HL-60/S4 (cell line): ENCODE measurements around the gene LRRN2.
"Not testable (repeated sequence)": the region's sequence is repeated elsewhere in the genome, so short reads cannot be mapped to it uniquely, and the experiment has no call there.

Experiments used
- in situ Hi-C: fragments of 300-500 bp; cut with MboI; formaldehyde crosslinking; loops from 2 replicates; pipeline ENCODE4 v1.14.3; 2022; ENCODE audit warnings: low sequenced_read_pairs

The LRRN2 gene

GRCh38 chr1:204685236-204686006 lies at the start of gene LRRN2:
LRRN2 (minus strand) TSS chr1:204685738; CDS start chr1:204619992, 65,746 bp downstream.
- in situ Hi-C loops = no loop called here

DNA sequence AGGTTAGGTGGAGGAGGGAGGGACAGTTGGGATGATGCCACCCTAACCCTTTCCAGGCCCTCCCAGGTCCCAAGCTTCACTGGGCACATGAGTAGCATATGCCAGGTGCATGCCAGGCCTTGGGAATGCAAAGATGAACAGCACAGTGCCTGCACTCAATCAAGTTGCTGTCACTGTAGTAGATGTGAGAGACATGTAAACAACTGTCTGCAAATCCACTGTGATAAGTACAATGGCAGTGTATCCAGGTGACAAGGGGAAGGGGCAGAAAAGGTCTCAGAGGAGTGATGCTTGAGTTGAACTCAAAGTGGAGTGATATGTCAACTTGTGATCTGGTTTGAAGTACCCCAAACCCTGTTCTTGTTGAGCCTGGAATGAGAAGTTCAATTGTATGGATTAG lies 49.5 kb upstream of the LRRN2 start:
- in situ Hi-C loops = no loop called here

GRCh38 chr1:204733869-204734596 lies 48.5 kb upstream of the LRRN2 start:
- in situ Hi-C loops = no loop called here

- in situ Hi-C loops = no loop called here
Measured at GRCh38 chr1:204733289-204733688, 47.8 kb upstream of the LRRN2 start.

- in situ Hi-C loops = no loop called here
Measured at GRCh38 chr1:204731985-204732575, 46.5 kb upstream of the LRRN2 start.

DNA sequence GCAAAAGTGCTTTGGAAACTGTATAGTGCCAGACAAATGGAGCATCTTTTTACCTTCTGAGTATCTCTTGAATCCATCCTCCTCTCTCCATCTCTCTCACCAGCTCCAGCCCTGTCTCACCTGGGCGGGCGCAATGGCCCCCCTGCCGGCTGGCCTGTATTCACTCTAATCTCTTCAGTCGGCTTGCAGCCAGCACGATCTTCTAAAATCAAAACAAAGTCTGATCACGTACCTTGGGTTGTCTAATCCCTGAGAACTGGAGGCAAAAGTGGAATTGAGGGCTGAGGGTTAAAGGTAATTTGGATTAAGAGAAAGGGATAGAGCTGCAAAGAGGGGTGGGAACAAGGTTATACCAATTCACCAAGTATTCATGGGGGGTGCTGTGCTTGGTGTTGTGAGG lies 46.0 kb upstream of the LRRN2 start:
- in situ Hi-C loops = no loop called here

DNA sequence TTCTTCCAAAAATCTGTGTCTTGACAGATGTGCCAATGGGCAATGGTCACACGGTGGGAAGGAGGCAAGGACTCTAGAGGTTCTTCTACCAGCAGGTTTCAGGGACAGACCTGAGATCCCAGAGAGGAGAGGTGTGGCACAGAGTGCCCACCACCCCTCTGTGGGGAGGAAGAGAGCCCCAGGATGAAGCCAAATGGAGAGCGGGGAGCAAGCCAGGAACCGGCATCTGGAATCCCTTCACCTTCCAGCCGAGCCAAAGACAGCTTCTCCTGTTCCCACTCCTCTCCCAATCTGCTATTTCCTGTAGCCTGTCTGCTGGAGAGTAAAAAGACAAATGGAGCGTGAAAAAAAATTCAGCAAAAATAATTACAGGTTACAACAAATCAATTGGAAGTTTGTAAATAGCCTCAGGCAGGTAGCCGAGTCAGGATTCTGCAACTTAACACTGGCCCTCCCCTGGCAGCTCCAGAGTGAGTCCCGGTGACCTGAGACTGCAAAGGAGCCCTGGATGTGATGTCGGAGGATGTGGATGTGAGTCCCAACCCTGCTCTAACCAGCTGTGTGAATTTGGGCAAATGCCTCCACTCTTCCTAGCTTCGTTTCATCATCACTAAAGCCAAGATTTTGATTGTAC lies 45.4 kb upstream of the LRRN2 start:
- in situ Hi-C loops = no loop called here

DNA sequence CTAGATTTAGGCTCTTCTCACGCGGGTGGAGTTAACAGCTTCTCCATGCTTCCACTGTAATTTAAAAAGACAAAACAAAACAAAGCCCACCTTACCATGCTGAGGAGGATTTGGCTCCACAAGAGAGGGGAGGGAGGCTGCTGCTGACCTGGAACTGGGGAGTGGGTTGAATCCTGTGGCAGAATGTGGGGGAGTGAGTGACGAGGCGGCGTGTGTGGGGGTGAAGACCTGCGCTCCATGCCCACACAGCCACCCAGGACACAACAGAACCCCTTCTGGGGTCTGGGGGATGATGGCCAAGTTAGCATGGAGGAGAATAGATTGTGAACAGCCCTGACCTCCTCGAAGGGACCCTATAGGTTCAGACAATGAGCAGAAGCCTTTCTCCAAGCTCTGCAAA lies 44.0 kb upstream of the LRRN2 start:
- in situ Hi-C loops = no loop called here

- in situ Hi-C loops = no loop called here
Measured at GRCh38 chr1:204728456-204728855, 42.9 kb upstream of the LRRN2 start.

DNA sequence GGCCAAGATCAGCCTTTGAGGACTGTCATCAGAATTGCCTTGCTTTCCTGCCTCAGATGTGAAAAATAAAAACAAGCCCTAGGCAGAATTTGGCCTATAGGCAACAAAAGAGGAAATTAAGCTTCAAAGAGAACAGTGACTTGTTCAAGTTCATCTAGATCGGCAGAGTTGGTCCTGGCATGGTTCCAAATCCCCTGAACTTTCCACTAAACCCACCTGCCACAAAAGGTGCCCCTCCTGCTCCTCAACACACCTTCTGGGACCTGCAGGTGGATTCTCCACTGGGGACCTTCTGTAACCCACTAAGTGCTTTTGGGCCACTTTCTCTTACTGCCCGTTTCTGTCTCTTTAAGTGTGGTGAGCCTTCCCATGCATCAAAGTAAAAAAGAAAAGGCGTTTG lies 42.5 kb upstream of the LRRN2 start:
- in situ Hi-C loops = no loop called here

DNA sequence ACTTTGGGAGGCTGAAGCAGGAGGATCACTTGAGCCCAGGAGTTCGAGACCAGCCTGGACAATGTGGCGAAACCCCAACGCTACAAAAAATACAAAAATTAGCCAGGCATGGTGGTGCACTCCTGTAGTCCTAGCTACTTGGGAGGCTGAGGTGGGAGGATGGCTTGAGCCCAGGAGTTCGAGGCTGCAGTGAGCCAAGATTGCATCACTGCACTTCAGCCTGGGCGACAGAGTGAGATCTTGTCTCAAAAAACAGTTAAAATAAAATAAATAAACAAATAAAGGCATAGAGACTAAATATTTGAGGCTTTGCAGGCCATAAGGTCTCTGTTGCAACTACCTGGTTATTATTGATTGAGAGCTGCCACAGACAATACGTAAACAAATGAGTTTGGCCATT lies 41.9 kb upstream of the LRRN2 start:
- in situ Hi-C loops = not testable (repeated sequence)

GRCh38 chr1:204726478-204726877 lies 40.9 kb upstream of the LRRN2 start:
- in situ Hi-C loops = no loop called here

DNA sequence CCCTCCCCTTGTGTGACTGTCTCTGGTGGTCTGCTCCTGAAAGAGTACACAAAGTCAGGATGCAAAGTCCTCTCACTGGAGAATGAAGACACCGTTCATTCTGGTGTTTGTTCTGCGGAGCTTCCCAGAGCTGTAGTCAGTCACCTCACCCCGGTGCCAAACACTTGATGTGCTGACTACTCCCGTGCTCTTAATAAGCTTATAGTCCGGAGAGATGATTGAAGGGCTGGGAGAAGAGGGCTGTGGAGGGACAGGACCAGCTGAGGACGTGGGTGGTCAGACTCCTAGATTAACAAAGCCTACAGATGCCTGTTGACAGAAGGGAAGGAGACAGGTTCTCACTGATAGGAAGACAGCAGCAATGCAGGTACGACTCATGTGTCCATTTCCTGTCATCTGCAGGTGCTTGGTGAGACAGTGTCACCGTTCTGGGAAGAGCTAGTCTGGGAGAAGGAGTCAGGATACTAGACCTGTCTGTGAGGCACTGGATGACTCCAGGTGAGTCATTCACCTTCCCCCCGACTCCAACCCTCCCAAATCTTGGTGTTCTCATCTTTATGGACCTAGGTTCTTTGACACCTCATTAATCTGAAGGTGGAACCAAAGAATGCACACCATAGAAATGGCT lies 40.4 kb upstream of the LRRN2 start:
- in situ Hi-C loops = no loop called here

DNA sequence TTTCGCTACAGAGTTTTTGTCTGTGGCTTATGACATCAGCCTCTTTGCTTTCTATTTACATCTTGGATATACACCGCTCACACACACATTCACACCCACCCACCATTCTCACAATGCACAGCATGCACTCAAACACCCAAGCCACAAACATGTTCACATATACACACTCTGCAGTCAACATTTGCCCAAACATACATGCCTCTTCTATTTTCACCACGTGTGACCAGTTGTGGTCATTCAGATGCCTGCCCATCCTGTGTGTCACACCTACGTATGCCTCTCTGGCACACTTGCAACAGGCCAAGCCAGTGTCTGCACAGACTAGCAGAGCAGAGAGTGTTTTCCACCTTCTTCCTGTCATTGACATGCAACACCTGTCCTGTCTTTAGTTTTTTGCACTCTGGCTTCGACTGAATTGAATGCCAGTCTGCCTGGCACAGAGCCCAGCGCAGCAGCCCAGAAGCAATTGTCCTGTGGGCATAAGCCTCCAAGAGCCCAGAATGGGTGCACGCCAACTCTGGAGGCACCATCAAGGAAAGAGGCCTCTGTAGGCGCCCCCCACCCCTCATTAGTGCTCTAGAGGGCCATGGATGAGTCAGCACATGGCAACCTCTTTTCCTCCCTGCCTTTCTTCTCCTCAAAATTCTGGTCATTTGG lies 37.7 kb upstream of the LRRN2 start:
- in situ Hi-C loops = no loop called here

- in situ Hi-C loops = no loop called here
Measured at GRCh38 chr1:204721373-204722055, 36.0 kb upstream of the LRRN2 start.

DNA sequence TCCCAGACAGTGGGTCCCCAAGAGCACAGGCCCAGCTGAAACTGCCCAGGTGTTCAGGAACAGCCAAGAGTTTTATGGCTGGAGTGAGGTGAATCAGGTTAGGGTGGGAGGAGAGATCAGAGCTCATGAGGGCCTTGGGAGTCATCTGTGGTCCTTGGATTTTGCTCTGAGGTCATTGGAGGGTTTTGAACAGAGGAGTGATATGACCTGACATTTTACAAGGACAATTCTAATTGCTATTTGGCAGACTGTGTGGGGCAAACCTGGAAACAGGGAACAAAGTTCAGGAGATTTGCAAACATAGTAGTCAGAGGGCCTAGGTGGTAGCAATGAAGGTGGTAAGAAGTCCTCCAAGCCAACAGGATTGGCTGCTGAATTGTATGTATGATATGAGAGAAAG lies 31.1 kb upstream of the LRRN2 start:
- in situ Hi-C loops = no loop called here

DNA sequence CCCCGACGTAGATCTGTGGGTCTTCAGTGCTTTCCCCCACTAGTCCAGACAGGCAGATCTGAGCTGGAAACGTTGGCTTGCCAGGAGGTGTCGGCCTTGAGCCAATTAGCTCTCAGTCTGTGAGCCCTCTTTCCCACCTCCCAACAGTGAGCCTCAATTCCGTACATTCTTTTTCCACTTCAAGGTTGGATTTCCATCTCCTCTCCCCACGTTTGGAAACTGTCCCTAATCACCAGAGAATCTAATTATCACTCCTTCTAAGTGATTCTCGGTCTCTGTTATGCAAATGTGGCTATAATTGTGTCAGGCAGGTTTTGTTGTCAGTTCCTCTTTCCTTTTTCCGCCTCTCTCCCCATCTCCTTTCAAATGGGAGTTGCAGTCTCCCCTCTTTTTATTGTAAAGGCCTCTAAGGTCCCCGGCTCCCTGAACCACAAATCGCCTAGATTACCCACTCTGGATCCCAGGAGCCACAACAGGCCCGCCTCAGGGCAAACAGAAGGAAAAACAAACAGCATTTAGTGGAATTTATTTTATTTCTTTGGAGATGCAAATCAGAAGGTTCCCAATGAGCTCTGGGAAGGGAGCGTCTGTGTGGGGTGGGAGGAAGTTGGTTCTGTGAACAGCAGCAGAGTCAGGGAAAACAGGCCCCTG lies 29.4 kb upstream of the LRRN2 start:
- in situ Hi-C loops = no loop called here

DNA sequence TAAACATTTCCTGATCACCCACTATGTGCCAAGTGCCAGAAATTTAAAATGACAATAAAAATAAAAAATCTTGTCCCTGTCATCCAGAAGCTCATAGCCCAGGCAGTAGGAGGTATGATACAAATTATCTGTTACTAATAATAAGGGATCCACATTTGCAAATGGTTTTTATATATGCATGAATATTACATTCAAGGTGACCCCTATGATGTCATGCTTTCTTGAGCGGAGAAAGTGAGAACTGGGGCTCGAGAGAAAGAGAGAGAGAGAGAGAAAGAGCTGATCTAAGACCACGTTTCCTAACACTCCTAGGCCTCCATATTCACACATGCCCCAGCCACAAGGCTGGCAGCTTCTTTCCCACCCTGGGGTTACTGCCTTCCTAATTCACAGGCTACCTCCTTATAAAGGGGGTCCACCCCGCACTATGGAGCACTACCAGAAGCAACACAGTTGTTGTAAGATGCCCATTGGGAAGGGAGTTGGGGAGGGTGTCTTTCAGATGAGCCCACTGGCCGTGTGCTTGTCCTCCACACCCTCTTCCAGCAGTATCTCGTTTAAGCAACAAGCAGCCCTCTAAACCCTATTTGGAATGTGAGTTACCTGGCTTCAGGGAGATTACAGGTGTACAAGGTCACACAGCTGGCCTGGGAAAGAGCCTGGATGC lies 28.8 kb upstream of the LRRN2 start:
- in situ Hi-C loops = no loop called here

DNA sequence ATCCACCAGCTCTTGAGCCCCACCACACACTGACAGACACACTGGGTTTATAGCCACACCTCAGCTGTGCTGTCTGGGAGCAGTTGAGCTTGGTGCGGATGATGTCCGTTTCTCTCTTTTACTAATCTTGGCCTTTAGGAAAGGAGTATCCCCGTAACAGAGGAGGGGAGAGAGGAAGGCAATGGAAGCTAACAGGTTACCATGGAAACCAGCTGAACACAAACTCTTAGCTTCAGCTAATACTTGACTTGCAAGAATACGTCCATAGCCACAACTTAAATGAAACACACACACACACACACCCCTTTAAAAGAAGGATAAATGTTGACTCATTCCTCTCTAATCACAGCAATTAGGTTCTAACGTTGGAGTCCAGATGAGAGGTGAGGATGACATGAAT lies 28.0 kb upstream of the LRRN2 start:
- in situ Hi-C loops = no loop called here
